HCT116 (cell line): ENCODE data around the gene MTHFD2L.

Source experiments
- CTCF ChIP-seq, 3 experiments: fragments of 200-600 bp in 1 of 3; sonication (generic) in 1 of 3; IDR thresholded peaks in 2 of 3; conservative IDR thresholded peaks in 1 of 3; 2 replicates each; pipeline ENCODE4 v1.5.1; 2012 to 2017; ENCODE audit warnings: low read depth in 2 of 3, low read length in 2 of 3, antibody characterized with exemption in 1 of 3, borderline replicate concordance in 1 of 3, control low read depth in 1 of 3, mild to moderate bottlenecking in 1 of 3, mixed read lengths in 1 of 3, mixed run types in 1 of 3, moderate library complexity in 1 of 3; ENCODE audit not compliant: insufficient read depth in 1 of 3
- POLR2A ChIP-seq: IDR thresholded peaks from 2 replicates; pipeline ENCODE4 v1.7.0; 2011; ENCODE audit warnings: borderline replicate concordance; ENCODE audit not compliant: insufficient read depth, insufficient read length; ENCODE audit errors: extremely low read depth

- TF ChIP-seq CTCF (IDR thresholded peaks at IDR 0.05 in 2 of 3, conservative IDR thresholded peaks at IDR 0.05 in 1 of 3; ENCODE audit: borderline replicate concordance in 1 of 3, insufficient read depth in 1 of 3, low read depth in 2 of 3, low read length in 2 of 3) = no peak
- no peak for TF ChIP-seq POLR2A
Measured at GRCh38 chr4:74134500-74134852, 23.4 kb upstream of the MTHFD2L start.
